ENCODE measurements around the gene HDAC11. TPM values are rescaled to one million over a fixed set of nuclear protein-coding genes. Genes with fewer than 3 reads are reported as not detected.

The HDAC11 gene
- total RNA-seq, 1 experiment from 2014 or later, result 12.0 TPM

DNA sequence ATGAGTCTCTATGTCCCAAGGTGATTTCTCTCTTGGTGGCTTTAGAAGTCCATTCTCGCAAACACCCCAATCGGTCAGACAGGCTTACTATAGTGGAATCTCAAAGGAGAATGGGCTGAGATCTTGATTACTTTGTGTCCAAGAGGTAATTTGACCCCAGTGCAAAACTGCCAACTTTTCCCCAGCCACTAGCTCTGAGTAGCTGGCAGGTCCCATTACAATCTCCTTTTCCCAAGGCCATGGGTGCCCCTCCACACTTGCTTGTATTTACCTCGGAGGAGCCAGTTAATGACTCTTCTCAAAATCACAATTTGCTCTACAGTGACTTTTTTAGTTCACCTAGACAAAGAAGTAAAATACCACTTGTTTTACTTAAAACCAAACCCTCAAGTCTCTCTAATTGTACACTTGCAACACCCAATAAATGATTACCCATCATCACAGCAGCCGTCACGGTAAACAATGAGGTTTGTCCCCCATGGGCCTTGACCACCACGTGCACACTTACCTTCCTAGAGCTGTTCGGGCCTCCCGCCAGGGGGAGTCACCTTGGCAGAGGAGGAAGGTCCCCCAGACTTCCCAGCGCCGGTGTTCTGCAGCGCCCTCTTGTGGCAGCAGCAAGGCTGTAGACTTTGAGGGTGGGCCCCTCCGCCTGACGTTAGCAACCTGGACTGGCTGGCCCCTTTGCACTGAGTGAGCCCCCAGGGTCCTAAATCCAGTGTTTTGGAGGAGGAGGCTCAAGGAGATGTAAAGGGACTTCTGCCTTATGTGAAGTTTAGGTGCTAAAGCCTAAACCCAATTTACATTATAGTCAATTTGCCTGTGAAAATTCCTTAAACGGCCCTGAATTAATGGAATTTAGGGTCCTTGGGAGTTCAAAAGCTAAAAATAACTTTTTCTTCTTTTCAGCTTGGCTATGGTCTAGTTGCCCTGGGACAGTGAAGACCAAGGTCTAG, 18.7 kb upstream of the HDAC11 start (continued):
- TF ChIP-seq FOXP1 (CRISPR knock-in tag; IDR thresholded peaks at IDR 0.05; ENCODE audit: borderline replicate concordance) (peak; percentile 79; the same call in 1 of the 2 replicates), TCF7 (CRISPR knock-in tag; IDR thresholded peaks at IDR 0.05; ENCODE audit: low read depth) (no peak), NR2C2 (CRISPR knock-in tag; IDR thresholded peaks at IDR 0.05) (no peak), ZNF138 (CRISPR knock-in tag; conservative IDR thresholded peaks at IDR 0.05) (no peak), TP53 (CRISPR knock-in tag; IDR thresholded peaks at IDR 0.05) (no peak), GABPB1 (CRISPR knock-in tag; IDR thresholded peaks at IDR 0.05) (peak; percentile 70), ZNF671 (CRISPR knock-in tag; IDR thresholded peaks at IDR 0.05) (no peak), ETV6 (CRISPR knock-in tag; IDR thresholded peaks at IDR 0.05) (peak; percentile 77; the same call in 1 of the 2 replicates), CREM (CRISPR knock-in tag; IDR thresholded peaks at IDR 0.05) (peak; percentile 67)
- TF ChIP-seq, protein P1, sequence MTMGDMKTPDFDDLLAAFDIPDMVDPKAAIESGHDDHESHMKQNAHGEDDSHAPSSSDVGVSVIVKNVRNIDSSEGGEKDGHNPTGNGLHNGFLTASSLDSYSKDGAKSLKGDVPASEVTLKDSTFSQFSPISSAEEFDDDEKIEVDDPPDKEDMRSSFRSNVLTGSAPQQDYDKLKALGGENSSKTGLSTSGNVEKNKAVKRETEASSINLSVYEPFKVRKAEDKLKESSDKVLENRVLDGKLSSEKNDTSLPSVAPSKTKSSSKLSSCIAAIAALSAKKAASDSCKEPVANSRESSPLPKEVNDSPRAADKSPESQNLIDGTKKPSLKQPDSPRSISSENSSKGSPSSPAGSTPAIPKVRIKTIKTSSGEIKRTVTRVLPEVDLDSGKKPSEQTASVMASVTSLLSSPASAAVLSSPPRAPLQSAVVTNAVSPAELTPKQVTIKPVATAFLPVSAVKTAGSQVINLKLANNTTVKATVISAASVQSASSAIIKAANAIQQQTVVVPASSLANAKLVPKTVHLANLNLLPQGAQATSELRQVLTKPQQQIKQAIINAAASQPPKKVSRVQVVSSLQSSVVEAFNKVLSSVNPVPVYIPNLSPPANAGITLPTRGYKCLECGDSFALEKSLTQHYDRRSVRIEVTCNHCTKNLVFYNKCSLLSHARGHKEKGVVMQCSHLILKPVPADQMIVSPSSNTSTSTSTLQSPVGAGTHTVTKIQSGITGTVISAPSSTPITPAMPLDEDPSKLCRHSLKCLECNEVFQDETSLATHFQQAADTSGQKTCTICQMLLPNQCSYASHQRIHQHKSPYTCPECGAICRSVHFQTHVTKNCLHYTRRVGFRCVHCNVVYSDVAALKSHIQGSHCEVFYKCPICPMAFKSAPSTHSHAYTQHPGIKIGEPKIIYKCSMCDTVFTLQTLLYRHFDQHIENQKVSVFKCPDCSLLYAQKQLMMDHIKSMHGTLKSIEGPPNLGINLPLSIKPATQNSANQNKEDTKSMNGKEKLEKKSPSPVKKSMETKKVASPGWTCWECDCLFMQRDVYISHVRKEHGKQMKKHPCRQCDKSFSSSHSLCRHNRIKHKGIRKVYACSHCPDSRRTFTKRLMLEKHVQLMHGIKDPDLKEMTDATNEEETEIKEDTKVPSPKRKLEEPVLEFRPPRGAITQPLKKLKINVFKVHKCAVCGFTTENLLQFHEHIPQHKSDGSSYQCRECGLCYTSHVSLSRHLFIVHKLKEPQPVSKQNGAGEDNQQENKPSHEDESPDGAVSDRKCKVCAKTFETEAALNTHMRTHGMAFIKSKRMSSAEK (CRISPR knock-in tag; IDR thresholded peaks at IDR 0.05; ENCODE audit: borderline replicate concordance), result peak; percentile 72; the same call in 1 of the 2 replicates
- TF ChIP-seq, protein P2, sequence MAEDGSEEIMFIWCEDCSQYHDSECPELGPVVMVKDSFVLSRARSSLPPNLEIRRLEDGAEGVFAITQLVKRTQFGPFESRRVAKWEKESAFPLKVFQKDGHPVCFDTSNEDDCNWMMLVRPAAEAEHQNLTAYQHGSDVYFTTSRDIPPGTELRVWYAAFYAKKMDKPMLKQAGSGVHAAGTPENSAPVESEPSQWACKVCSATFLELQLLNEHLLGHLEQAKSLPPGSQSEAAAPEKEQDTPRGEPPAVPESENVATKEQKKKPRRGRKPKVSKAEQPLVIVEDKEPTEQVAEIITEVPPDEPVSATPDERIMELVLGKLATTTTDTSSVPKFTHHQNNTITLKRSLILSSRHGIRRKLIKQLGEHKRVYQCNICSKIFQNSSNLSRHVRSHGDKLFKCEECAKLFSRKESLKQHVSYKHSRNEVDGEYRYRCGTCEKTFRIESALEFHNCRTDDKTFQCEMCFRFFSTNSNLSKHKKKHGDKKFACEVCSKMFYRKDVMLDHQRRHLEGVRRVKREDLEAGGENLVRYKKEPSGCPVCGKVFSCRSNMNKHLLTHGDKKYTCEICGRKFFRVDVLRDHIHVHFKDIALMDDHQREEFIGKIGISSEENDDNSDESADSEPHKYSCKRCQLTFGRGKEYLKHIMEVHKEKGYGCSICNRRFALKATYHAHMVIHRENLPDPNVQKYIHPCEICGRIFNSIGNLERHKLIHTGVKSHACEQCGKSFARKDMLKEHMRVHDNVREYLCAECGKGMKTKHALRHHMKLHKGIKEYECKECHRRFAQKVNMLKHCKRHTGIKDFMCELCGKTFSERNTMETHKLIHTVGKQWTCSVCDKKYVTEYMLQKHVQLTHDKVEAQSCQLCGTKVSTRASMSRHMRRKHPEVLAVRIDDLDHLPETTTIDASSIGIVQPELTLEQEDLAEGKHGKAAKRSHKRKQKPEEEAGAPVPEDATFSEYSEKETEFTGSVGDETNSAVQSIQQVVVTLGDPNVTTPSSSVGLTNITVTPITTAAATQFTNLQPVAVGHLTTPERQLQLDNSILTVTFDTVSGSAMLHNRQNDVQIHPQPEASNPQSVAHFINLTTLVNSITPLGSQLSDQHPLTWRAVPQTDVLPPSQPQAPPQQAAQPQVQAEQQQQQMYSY (CRISPR knock-in tag; IDR thresholded peaks at IDR 0.05), result no peak
- TF ChIP-seq, protein P3, sequence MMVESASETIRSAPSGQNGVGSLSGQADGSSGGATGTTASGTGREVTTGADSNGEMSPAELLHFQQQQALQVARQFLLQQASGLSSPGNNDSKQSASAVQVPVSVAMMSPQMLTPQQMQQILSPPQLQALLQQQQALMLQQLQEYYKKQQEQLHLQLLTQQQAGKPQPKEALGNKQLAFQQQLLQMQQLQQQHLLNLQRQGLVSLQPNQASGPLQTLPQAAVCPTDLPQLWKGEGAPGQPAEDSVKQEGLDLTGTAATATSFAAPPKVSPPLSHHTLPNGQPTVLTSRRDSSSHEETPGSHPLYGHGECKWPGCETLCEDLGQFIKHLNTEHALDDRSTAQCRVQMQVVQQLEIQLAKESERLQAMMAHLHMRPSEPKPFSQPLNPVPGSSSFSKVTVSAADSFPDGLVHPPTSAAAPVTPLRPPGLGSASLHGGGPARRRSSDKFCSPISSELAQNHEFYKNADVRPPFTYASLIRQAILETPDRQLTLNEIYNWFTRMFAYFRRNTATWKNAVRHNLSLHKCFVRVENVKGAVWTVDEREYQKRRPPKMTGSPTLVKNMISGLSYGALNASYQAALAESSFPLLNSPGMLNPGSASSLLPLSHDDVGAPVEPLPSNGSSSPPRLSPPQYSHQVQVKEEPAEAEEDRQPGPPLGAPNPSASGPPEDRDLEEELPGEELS (CRISPR knock-in tag; IDR thresholded peaks at IDR 0.05), result no peak

DNA sequence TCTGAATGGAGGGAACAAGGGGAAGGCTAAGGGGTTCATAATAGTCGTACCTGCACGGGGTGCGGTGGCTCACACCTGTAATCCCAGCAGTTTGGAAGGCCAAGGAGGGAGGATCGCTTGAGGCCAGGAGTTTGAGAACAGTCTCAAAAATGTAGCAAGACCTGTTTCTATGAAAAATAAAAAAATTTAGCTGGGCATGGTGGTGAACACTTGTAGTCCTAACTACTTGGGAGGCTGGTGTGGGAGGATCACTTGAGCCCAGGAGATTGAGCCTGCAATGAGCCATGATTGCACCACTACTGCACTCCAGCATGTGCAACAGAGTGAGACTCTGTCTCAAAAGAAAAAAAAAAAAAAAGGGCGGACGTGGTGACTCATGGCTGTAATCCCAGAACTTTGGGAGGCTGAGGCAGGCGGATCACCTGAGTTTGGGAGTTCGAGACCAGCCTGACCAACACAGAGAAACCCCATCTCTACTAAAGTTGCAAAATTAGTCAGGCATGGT, 17.9 kb upstream of the HDAC11 start:
- ATAC-seq, result no peak
- POLR2A ChIA-PET, result interaction anchor here (1.6 kb wide), 2 partner anchors 10 to 18 kb away, joined by 4 to 5 read pairs; partner anchors contain the start of gene HDAC11

More for the DNA sequence above, 17.9 kb upstream of the HDAC11 start:
- Mint-ChIP-seq H3K9me3 (no peaks in the 10 kb centered on the region), H3K4me3 (no peak overlapping the region), H3K27me3 (ENCODE audit: low read depth) (peaks cover 36% of the 10 kb centered on the region), H3K4me1 (peaks cover 14% of the 10 kb centered on the region), H3K27ac (0 out of 2 replicates have a peak overlapping the region, but pooled peaks have one; percentile 41), H3K36me3 (no peaks in the 10 kb centered on the region)
- CTCF ChIA-PET, result interaction anchor here (0.7 to 4.2 kb wide), 21 partner anchors 9 to 370 kb away, joined by 3 to 30 read pairs (median 8); partner anchors contain the start of gene HDAC11
- no peak for DNase-seq (ENCODE audit: low spot score)
- TF ChIP-seq GABPB1 (CRISPR knock-in tag; IDR thresholded peaks at IDR 0.05) (no peak), ZNF416 (CRISPR knock-in tag; IDR thresholded peaks at IDR 0.05) (no peak), ZNF232 (CRISPR knock-in tag; IDR thresholded peaks at IDR 0.05) (no peak), ATF1 (CRISPR knock-in tag; IDR thresholded peaks at IDR 0.05) (no peak), NFE2L1 (CRISPR knock-in tag; IDR thresholded peaks at IDR 0.05) (no peak), ZNF396 (CRISPR knock-in tag; IDR thresholded peaks at IDR 0.05; ENCODE audit: borderline replicate concordance) (no peak), ZNF219 (CRISPR knock-in tag; IDR thresholded peaks at IDR 0.05; ENCODE audit: borderline replicate concordance) (no peak), GTF2I (CRISPR knock-in tag; conservative IDR thresholded peaks at IDR 0.05) (no peak), TEAD4 (CRISPR knock-in tag; IDR thresholded peaks at IDR 0.05) (no peak)
- TF ChIP-seq, protein P4, sequence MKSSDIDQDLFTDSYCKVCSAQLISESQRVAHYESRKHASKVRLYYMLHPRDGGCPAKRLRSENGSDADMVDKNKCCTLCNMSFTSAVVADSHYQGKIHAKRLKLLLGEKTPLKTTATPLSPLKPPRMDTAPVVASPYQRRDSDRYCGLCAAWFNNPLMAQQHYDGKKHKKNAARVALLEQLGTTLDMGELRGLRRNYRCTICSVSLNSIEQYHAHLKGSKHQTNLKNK (CRISPR knock-in tag; IDR thresholded peaks at IDR 0.05), result no peak
- TF ChIP-seq, protein P5, sequence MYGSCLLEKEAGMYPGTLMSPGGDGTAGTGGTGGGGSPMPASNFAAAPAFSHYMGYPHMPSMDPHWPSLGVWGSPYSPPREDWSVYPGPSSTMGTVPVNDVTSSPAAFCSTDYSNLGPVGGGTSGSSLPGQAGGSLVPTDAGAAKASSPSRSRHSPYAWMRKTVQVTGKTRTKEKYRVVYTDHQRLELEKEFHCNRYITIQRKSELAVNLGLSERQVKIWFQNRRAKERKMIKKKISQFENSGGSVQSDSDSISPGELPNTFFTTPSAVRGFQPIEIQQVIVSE (CRISPR knock-in tag; IDR thresholded peaks at IDR 0.05; ENCODE audit: borderline replicate concordance), result no peak
